PC-3 (cell line): Measurements from ENCODE around the gene HOXC13. TPM values are rescaled to one million over a fixed set of nuclear protein-coding genes. Genes with fewer than 3 reads are reported as not detected.

Source experiments
- ATAC-seq: fragments of 200-7000 bp; cut with Tn5 transposase; 2 replicates; pipeline ENCODE4 v1.9.1; 2020; ENCODE audit warnings: mild to moderate bottlenecking, moderate library complexity
- BruUV-seq: library from RNA; stranded (reverse); fragments of 400-500 nt; replicated peaks from 2 replicates; lab custom pipeline; 2021; lab: Mats Ljungman, UMichigan
- CTCF ChIA-PET: fragments of 300-600 bp; sonication (Branson Sonifier 250); formaldehyde crosslinking; loops from one replicate; lab custom pipeline; 2022; ENCODE audit warnings: antibody characterized with exemption; lab: Charles Lee
- POLR2A ChIA-PET: fragments of 300-600 bp; sonication (Branson Sonifier 250); formaldehyde crosslinking; loops from one replicate; lab custom pipeline; 2022; ENCODE audit warnings: antibody characterized with exemption; ENCODE audit not compliant: unreplicated experiment; lab: Charles Lee
- DNase-seq: peaks from one replicate; pipeline ENCODE4 v3.0.0-alpha.2; 2015
- H2AFZ ChIP-seq: fragments of 300-600 bp; sonication (generic); 2 replicates; pipeline ENCODE4 v1.6.0; 2016; ENCODE audit warnings: antibody characterized with exemption, low read length
- H3F3A ChIP-seq: fragments of 300-600 bp; sonication (generic); one replicate; pipeline ENCODE4 v1.6.0; 2017; ENCODE audit warnings: antibody characterized with exemption, low read length, control low read depth, mild to moderate bottlenecking; ENCODE audit not compliant: unreplicated experiment
- H3K27ac ChIP-seq: fragments of 300-600 bp; sonication (generic); 2 replicates; pipeline ENCODE4 v1.5.1; 2016; ENCODE audit warnings: mild to moderate bottlenecking, low read length
- H3K27me3 ChIP-seq: fragments of 300-600 bp; sonication (generic); 2 replicates; pipeline ENCODE4 v1.6.1; 2016; ENCODE audit warnings: low read length, mixed read lengths
- H3K36me3 ChIP-seq: fragments of 300-600 bp; sonication (generic); 2 replicates; pipeline ENCODE4 v1.6.1; 2016; ENCODE audit warnings: low read depth, mixed run types, low read length, mixed read lengths
- H3K4me1 ChIP-seq: fragments of 300-600 bp; sonication (generic); 2 replicates; pipeline ENCODE4 v1.5.1; 2016; ENCODE audit warnings: low read length; ENCODE audit not compliant: insufficient read depth
- H3K4me2 ChIP-seq: fragments of 300-600 bp; sonication (generic); 2 replicates; pipeline ENCODE4 v1.6.0; 2016; ENCODE audit warnings: low read length
- H3K4me3 ChIP-seq: fragments of 300-600 bp; sonication (generic); 2 replicates; pipeline ENCODE4 v1.5.1; 2016; ENCODE audit warnings: mild to moderate bottlenecking, low read length, mixed read lengths
- H3K79me2 ChIP-seq: fragments of 300-600 bp; sonication (generic); 2 replicates; pipeline ENCODE4 v1.6.1; 2017; ENCODE audit warnings: low read length, mixed read lengths
- H3K9ac ChIP-seq: fragments of 300-600 bp; sonication (generic); 2 replicates; pipeline ENCODE4 v1.6.0; 2016; ENCODE audit warnings: mild to moderate bottlenecking, low read length
- H3K9me2 ChIP-seq: fragments of 300-600 bp; sonication (generic); replicated peaks from 2 replicates; pipeline ENCODE4 v1.6.1; 2016; ENCODE audit warnings: mixed run types, low read length, mixed read lengths
- H3K9me3 ChIP-seq: fragments of 300-600 bp; sonication (generic); 2 replicates; pipeline ENCODE4 v1.6.1; 2016; ENCODE audit warnings: low read length, mixed read lengths
- H4K20me1 ChIP-seq: fragments of 300-600 bp; sonication (generic); 2 replicates; pipeline ENCODE4 v1.6.1; 2016; ENCODE audit warnings: low read length, mixed read lengths
- EZH2 ChIP-seq: fragments of 300-600 bp; sonication (generic); IDR thresholded peaks from one replicate; pipeline ENCODE4 v1.6.1; 2017; ENCODE audit warnings: antibody characterized with exemption, mild to moderate bottlenecking, low read length; ENCODE audit not compliant: unreplicated experiment
- EZH2phosphoT487 ChIP-seq: fragments of 300-600 bp; sonication (generic); IDR thresholded peaks from 2 replicates; pipeline ENCODE4 v1.6.1; 2018; ENCODE audit warnings: mild to moderate bottlenecking, antibody characterized with exemption, low read length, borderline replicate concordance
- intact Hi-C: fragments of 100-400 bp; cut with micrococcal nuclease; formaldehyde crosslinking; loops from 2 replicates; pipeline ENCODE4 v1.9.0; 2023
- total RNA-seq: library from RNA; depleted of rRNA; stranded (reverse); fragments of >200 nt; gene quantifications from 2 replicates; pipeline ENCODE4 v1.2.3, GENCODE V29; 2014
- TF ChIP-seq, protein P1 (sequence below): fragments of 300-600 bp; sonication (generic); conservative IDR thresholded peaks from 2 replicates; pipeline ENCODE4 v1.5.1; 2017; ENCODE audit warnings: antibody characterized with exemption, low read depth, mild to moderate bottlenecking, low read length

HOXC13 gene
- total RNA-seq, 1 experiment from 2014 or later, result 9.0 TPM

DNA sequence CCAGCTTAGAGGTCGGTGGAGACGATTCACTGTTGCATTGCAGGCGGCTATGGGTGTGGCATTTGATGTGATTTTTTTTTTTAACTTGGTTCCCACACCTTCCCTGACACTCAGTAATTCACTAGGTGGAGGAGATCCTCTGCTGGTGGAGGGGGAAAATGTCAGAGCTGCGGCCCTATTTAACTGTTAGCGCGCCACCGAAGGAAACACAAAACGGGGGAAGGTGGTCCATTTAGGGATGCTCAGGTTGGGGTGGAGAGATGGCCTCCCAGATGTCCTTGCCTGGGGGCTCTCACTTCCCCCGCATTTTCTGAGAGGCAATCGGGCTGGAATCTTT is 11.8 kb downstream of the HOXC13 start:
- no peaks in the 10 kb centered on the region for H4K20me1 ChIP-seq
- no peaks in the 10 kb centered on the region for H3K27me3 ChIP-seq
- intact Hi-C loops, result no loop called here
- no peaks in the 10 kb centered on the region for H3K9me3 ChIP-seq
- TF ChIP-seq, protein P1, sequence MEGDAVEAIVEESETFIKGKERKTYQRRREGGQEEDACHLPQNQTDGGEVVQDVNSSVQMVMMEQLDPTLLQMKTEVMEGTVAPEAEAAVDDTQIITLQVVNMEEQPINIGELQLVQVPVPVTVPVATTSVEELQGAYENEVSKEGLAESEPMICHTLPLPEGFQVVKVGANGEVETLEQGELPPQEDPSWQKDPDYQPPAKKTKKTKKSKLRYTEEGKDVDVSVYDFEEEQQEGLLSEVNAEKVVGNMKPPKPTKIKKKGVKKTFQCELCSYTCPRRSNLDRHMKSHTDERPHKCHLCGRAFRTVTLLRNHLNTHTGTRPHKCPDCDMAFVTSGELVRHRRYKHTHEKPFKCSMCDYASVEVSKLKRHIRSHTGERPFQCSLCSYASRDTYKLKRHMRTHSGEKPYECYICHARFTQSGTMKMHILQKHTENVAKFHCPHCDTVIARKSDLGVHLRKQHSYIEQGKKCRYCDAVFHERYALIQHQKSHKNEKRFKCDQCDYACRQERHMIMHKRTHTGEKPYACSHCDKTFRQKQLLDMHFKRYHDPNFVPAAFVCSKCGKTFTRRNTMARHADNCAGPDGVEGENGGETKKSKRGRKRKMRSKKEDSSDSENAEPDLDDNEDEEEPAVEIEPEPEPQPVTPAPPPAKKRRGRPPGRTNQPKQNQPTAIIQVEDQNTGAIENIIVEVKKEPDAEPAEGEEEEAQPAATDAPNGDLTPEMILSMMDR, result peak; percentile 44; the same call in 1 of the 2 replicates
- no peak for TF ChIP-seq EZH2
- ATAC-seq (peak; percentile 22; the same call in 1 of the 2 replicates), DNase-seq (peak; percentile 47)
- H3K4me1 ChIP-seq, result peaks cover 13% of the 10 kb centered on the region
- BruUV-seq, result no TSS peak
- peaks cover 3% of the 10 kb centered on the region; the same call in 1 of the 2 replicates for H3K36me3 ChIP-seq
- 0 out of 2 replicates have a peak overlapping the region, but pooled peaks have one; percentile 38 for H2AFZ ChIP-seq
- H3K79me2 ChIP-seq, result no peaks in the 10 kb centered on the region
- no peak overlapping the region for H3K4me3 ChIP-seq
- no peak overlapping the region for H3K27ac ChIP-seq
- ChIA-PET POLR2A (no interaction called here), CTCF (interaction anchor here (0.6 kb wide), 1 partner anchor 258 kb away, joined by 5 read pairs; no protein-coding TSS in a partner anchor)
- no peaks in the 10 kb centered on the region for H3F3A ChIP-seq
- H3K9me2 ChIP-seq, result no peaks in the 10 kb centered on the region
- no peak overlapping the region for H3K9ac ChIP-seq
- H3K4me2 ChIP-seq, result peak overlapping the region; percentile 31; the same call in 1 of the 2 replicates

DNA sequence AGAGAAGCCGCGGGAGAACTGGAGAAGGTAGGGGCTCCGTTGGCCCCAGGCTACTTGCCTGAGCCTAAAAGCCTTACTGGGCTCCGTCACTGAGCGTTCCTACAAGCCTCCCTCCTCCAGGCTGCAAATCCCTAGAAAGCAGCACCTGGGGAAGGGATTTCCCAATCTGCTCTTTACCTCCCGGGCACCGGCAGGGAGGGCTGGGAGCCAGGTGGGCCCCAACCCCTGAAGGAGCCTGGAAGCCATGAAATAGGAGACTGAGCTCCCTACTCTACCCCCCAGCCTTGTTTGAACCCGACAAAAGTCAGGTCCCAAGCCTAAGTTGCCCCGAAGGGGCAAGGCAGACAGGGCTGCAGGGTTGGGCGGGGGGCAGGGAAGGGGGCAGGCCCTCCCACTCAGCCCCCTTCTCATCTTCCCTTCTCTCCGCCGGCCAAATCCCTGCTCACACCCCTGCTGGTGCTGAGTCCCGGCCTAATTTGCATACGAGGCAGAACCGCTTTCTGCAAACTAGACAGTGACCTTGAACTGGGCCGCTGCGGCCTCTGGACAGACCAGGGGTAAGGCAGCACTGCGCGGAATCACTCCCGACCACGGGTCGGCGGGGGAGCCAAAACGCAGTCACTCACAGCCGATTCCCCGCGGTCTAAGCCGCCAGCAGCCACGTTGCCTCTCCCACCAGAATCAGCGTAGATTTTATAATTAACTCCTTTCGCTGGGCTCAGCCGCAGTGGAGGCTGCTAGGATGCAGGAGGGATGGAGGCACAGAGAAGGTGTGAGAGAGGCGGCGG is 12.4 kb downstream of the HOXC13 start:
- no TSS peak for BruUV-seq
- H3K4me2 ChIP-seq, result 0 out of 2 replicates have a peak overlapping the region, but pooled peaks have one; percentile 31
- ChIA-PET CTCF (interaction anchor here (0.6 kb wide), 1 partner anchor 257 kb away, joined by 5 read pairs; no protein-coding TSS in a partner anchor), POLR2A (no interaction called here)
- H3K9ac ChIP-seq, result no peak overlapping the region
- no peak for TF ChIP-seq EZH2phosphoT487
- TF ChIP-seq EZH2, result no peak
- no peak overlapping the region for H3K4me3 ChIP-seq
- intact Hi-C loops, result no loop called here
- H3K9me3 ChIP-seq, result no peaks in the 10 kb centered on the region
- DNase-seq (no peak), ATAC-seq (no peak)
- H3K4me1 ChIP-seq, result peaks cover 13% of the 10 kb centered on the region
- H3K79me2 ChIP-seq, result no peaks in the 10 kb centered on the region
- no peak overlapping the region for H3K27ac ChIP-seq
- H2AFZ ChIP-seq, result 0 out of 2 replicates have a peak overlapping the region, but pooled peaks have one; percentile 38
- H3K27me3 ChIP-seq, result no peaks in the 10 kb centered on the region
- H3F3A ChIP-seq, result no peaks in the 10 kb centered on the region
- H3K9me2 ChIP-seq, result no peaks in the 10 kb centered on the region
- no peaks in the 10 kb centered on the region for H3K36me3 ChIP-seq
- no peaks in the 10 kb centered on the region for H4K20me1 ChIP-seq

DNA sequence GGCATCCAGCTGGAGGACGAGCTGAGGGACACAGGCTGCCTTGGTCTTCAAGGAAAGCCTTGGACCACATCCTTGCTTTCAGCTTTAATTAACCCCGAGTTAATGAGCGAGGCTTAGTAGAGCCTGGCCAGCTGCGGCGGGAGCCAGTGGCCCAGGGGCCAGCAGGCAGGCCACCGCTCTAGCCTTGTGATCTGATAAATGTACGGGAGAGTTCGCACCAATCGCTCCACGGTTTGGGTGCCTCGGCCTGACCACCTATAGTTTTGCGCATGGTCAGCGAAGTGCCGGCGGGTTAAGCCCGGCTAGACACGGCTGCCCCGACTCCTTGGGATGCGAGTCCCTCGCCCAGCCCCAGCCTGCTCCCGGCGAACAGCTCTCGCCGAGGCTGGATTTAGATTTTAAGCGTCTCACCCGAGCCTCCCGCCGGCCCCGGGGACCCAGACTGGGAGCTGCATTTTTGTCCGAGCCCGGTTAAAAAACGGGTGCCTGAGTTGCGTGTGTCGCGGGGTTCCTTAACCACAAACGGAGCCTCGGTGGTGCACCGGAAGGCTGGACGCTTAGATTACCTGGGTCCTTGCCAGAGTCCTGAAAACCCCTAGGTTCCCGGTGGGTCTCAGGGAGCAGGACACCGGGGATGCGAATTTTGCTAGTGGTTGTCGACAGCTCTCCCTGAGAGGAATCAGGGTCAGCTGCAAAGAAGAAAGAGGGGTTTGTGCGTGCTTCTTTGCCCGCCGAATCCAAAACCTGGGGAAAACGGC is 13.1 kb downstream of the HOXC13 start:
- TF ChIP-seq EZH2phosphoT487 (no peak), EZH2 (no peak)
- TF ChIP-seq, protein P1, result no peak
- no peak overlapping the region for H3K9ac ChIP-seq
- no peak overlapping the region for H3K4me2 ChIP-seq
- POLR2A ChIA-PET, result no interaction called here
- H3K79me2 ChIP-seq, result no peaks in the 10 kb centered on the region
- H3K36me3 ChIP-seq, result no peaks in the 10 kb centered on the region
- H3K9me2 ChIP-seq, result no peaks in the 10 kb centered on the region
- H3K4me3 ChIP-seq, result no peak overlapping the region
- no peaks in the 10 kb centered on the region for H4K20me1 ChIP-seq
- no peak overlapping the region for H2AFZ ChIP-seq
- H3K4me1 ChIP-seq, result peaks cover 13% of the 10 kb centered on the region
- DNase-seq, result no peak
- CTCF ChIA-PET, result no interaction called here
- no TSS peak for BruUV-seq
- no peak overlapping the region for H3K27ac ChIP-seq
- H3F3A ChIP-seq, result no peaks in the 10 kb centered on the region
- no peaks in the 10 kb centered on the region for H3K9me3 ChIP-seq
- H3K27me3 ChIP-seq, result no peaks in the 10 kb centered on the region
- intact Hi-C loops, result loop anchor here (2.0 kb wide), 1 partner anchor 185 kb away; no protein-coding TSS in a partner anchor
- ATAC-seq, result no peak
